A673 (cell line): ENCODE data around the gene PKNOX2. TPM values are rescaled to one million over a fixed set of nuclear protein-coding genes. Genes with fewer than 3 reads are reported as not detected.

Experiments used
- BruUV-seq: library from RNA; stranded (reverse); fragments of 400-500 nt; replicated peaks from 2 replicates; lab custom pipeline; 2021; lab: Mats Ljungman, UMichigan
- CTCF ChIA-PET: fragments of 300-600 bp; sonication (Branson Sonifier 250); formaldehyde crosslinking; loops from one replicate; lab custom pipeline; 2022; ENCODE audit warnings: antibody characterized with exemption; lab: Charles Lee
- POLR2A ChIA-PET: fragments of 300-600 bp; sonication (Branson Sonifier 250); formaldehyde crosslinking; loops from one replicate; lab custom pipeline; 2022; ENCODE audit warnings: antibody characterized with exemption; ENCODE audit not compliant: low non-redundant PET; lab: Charles Lee
- DNase-seq: peaks from one replicate; pipeline ENCODE4 v3.0.0-alpha.2; 2015; ENCODE audit warnings: low spot score
- H3K27ac ChIP-seq: fragments of 200-600 bp; sonication (generic); 2 replicates; pipeline ENCODE4 v1.5.1; 2016; ENCODE audit warnings: mixed run types, low read depth, mild to moderate bottlenecking, mixed read lengths, antibody characterized with exemption, low read length; ENCODE audit not compliant: poor library complexity, severe bottlenecking
- H3K27me3 ChIP-seq: fragments of 200-600 bp; sonication (generic); replicated peaks from 2 replicates; pipeline ENCODE4 v1.6.1; 2017; ENCODE audit warnings: mixed run types, low read depth, mild to moderate bottlenecking, mixed read lengths, antibody characterized with exemption, low read length; ENCODE audit not compliant: insufficient read depth, poor library complexity
- H3K36me3 ChIP-seq: fragments of 200-600 bp; sonication (generic); 2 replicates; pipeline ENCODE4 v1.6.1; 2016; ENCODE audit warnings: mixed run types, mild to moderate bottlenecking, mixed read lengths, antibody characterized with exemption, low read length; ENCODE audit not compliant: insufficient read depth, poor library complexity, severe bottlenecking
- H3K4me1 ChIP-seq: fragments of 200-600 bp; sonication (generic); 2 replicates; pipeline ENCODE4 v1.6.1; 2017; ENCODE audit warnings: mixed run types, mild to moderate bottlenecking, mixed read lengths, antibody characterized with exemption, low read length; ENCODE audit not compliant: insufficient read depth, poor library complexity, severe bottlenecking
- H3K4me3 ChIP-seq: fragments of 200-600 bp; sonication (generic); 2 replicates; pipeline ENCODE4 v1.5.1; 2016; ENCODE audit warnings: low read depth, mixed run types, mild to moderate bottlenecking, mixed read lengths, low read length; ENCODE audit not compliant: poor library complexity, severe bottlenecking
- H3K9me3 ChIP-seq: fragments of 200-600 bp; sonication (generic); 2 replicates; pipeline ENCODE4 v1.6.1; 2016; ENCODE audit warnings: mixed run types, low read depth, mild to moderate bottlenecking, mixed read lengths, antibody characterized with exemption, low read length; ENCODE audit not compliant: poor library complexity, severe bottlenecking
- EZH2 ChIP-seq: fragments of 200-600 bp; sonication (generic); IDR thresholded peaks from 2 replicates; pipeline ENCODE4 v1.6.1; 2017; ENCODE audit warnings: borderline replicate concordance, low read depth, mild to moderate bottlenecking, mixed read lengths, antibody characterized with exemption, low read length; ENCODE audit not compliant: poor library complexity, severe bottlenecking
- intact Hi-C: fragments of 100-400 bp; cut with micrococcal nuclease; formaldehyde crosslinking; loops from one replicate; pipeline ENCODE4 v1.10.0; 2022; ENCODE audit not compliant: unreplicated experiment
- total RNA-seq: library from RNA; stranded (reverse); gene quantifications from 2 replicates; pipeline ENCODE4 v1.2.3, GENCODE V29; 2021
- TF ChIP-seq, protein P1 (sequence below): fragments of 300-800, 200-600 bp; sonication (generic); conservative IDR thresholded peaks from 2 replicates; pipeline ENCODE4 v1.5.1; 2017; ENCODE audit warnings: low read depth, mild to moderate bottlenecking, antibody characterized with exemption, low read length, moderate library complexity, mixed read lengths

PKNOX2 gene
- total RNA-seq, 1 experiment from 2014 or later = 1.1 TPM

DNA sequence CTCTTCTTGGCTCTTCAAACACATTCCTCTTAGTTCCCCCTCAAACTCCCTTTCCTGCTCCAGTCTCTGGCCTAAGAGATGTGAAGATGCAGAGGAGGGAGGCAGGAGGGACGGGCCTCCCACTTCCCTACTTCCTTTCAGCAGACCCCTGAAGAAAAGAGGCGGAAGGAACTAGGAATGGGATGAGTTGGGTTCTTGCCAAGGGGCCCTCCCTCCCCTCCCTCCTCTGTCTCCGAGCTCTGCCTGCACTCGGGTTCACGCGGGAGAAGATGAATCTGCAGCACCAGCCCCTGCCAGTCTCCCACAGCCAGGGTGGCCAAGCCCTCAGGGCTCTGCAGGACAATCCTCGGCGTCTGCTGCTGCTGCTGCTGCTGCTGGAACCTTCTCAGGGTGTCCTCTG, 24.3 kb upstream of the PKNOX2 start:
- no TSS peak for BruUV-seq
- no peak for TF ChIP-seq EZH2
- TF ChIP-seq, protein P1, sequence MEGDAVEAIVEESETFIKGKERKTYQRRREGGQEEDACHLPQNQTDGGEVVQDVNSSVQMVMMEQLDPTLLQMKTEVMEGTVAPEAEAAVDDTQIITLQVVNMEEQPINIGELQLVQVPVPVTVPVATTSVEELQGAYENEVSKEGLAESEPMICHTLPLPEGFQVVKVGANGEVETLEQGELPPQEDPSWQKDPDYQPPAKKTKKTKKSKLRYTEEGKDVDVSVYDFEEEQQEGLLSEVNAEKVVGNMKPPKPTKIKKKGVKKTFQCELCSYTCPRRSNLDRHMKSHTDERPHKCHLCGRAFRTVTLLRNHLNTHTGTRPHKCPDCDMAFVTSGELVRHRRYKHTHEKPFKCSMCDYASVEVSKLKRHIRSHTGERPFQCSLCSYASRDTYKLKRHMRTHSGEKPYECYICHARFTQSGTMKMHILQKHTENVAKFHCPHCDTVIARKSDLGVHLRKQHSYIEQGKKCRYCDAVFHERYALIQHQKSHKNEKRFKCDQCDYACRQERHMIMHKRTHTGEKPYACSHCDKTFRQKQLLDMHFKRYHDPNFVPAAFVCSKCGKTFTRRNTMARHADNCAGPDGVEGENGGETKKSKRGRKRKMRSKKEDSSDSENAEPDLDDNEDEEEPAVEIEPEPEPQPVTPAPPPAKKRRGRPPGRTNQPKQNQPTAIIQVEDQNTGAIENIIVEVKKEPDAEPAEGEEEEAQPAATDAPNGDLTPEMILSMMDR = no peak
- DNase-seq = no peak

DNA sequence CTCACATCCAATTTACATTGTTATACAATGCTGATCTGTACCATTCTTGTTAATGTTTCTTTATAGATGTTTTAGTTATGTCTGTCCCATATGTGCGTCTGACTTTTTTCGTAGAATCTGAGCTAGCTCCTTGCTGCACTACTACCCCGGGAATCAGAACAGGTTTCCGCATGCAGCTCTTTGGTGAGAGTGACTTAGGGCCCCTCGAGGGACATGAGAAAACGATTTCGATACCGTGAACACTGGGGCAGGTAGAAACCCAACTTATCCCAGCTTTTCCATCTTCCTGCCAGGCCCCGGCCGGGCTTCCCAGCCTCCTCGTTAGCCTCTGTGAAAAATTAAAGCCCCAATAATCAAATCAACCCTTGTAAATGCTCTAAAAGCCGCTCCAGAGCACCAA, 23.4 kb upstream of the PKNOX2 start:
- DNase-seq = no peak
- no peak overlapping the region for H3K27ac ChIP-seq
- BruUV-seq = no TSS peak
- ChIA-PET POLR2A (no interaction called here), CTCF (interaction anchor here (0.8 to 4.6 kb wide), 5 partner anchors 17 to 276 kb away, joined by 3 to 34 read pairs (median 4); partner anchors contain the start of gene ROBO3)
- intact Hi-C loops = loop anchor here (1.0 kb wide), 2 partner anchors 50 to 179 kb away; no protein-coding TSS in a partner anchor
- H3K4me3 ChIP-seq = no peak overlapping the region
- H3K9me3 ChIP-seq = no peaks in the 10 kb centered on the region
- H3K4me1 ChIP-seq = peaks cover 7% of the 10 kb centered on the region
- TF ChIP-seq, protein P1 = no peak
- no peak for TF ChIP-seq EZH2
- H3K36me3 ChIP-seq = no peaks in the 10 kb centered on the region
- no peaks in the 10 kb centered on the region for H3K27me3 ChIP-seq

More for the DNA sequence above, 24.3 kb upstream of the PKNOX2 start:
- intact Hi-C loops = no loop called here
- Histone ChIP-seq H3K36me3 (no peaks in the 10 kb centered on the region), H3K9me3 (no peaks in the 10 kb centered on the region), H3K27ac (no peak overlapping the region), H3K4me1 (peaks cover 7% of the 10 kb centered on the region), H3K27me3 (peaks cover 5% of the 10 kb centered on the region), H3K4me3 (no peak overlapping the region)
- CTCF ChIA-PET = interaction anchor here (1.8 to 4.6 kb wide), 2 partner anchors 16 to 49 kb away, joined by 4 to 34 read pairs; no protein-coding TSS in a partner anchor
- POLR2A ChIA-PET = no interaction called here

DNA sequence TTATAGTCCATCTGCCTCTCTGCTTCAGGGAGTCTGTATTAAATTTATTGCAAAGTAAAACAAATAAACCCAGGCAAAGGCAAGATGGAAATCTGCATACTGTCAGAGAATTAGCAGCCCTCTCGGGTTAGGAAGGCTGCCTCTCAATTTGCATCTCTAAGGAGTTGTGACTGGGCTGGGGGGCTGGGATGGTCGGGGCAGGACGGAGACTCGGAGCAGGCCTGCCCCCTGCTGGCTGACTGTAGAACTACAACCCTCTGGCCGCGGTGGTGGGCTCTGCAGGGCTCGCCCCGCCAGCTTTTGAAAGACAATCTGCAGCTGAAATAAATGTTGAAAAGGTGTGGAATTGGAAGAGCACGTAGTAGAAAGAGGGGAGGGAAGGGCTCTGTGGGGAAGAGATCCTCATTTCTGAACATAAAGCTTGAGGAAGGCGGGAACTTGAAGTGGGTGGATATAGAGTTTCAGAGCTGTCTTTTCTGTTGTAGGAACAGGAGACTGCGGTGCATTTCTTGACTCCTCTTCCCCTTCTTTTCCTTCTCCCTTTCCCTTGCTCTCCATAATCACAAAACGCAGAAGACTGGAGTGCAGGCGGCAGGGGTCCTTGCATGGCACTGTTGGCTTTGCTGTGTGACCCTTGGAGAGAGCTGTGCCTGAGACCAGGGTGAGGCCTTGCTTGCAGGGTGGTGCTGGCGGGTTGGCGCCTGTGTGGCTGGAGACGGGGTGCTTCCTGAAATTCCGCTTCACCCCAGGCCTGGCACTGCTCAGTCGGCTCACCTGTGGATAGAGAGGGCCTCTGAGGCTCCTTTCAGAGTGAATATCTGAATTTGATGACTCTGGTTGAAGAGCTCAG, 22.6 kb upstream of the PKNOX2 start:
- intact Hi-C loops = loop anchor here (1.0 kb wide), 2 partner anchors 51 to 180 kb away; no protein-coding TSS in a partner anchor
- H3K36me3 ChIP-seq = no peaks in the 10 kb centered on the region
- BruUV-seq = no TSS peak
- ChIA-PET POLR2A (interaction anchor here (0.6 kb wide), 1 partner anchor 341 kb away, joined by 5 read pairs; no protein-coding TSS in a partner anchor), CTCF (interaction anchor here (0.8 to 4.6 kb wide), 6 partner anchors 18 to 276 kb away, joined by 3 to 34 read pairs (median 4); partner anchors contain the start of gene ROBO3)
- TF ChIP-seq, protein P1 = peak; percentile 99
- TF ChIP-seq EZH2 = no peak
- H3K9me3 ChIP-seq = no peaks in the 10 kb centered on the region
- H3K27ac ChIP-seq = no peak overlapping the region
- peak; percentile 77 for DNase-seq
- no peaks in the 10 kb centered on the region for H3K27me3 ChIP-seq
- peaks cover 7% of the 10 kb centered on the region for H3K4me1 ChIP-seq
- no peak overlapping the region for H3K4me3 ChIP-seq
